ENCODE measurements around the gene NEK6. TPM values are rescaled to one million over a fixed set of nuclear protein-coding genes. Genes with fewer than 3 reads are reported as not detected.

Gene NEK6
- total RNA-seq, 1 donor from 2014 or later = 115 TPM

DNA sequence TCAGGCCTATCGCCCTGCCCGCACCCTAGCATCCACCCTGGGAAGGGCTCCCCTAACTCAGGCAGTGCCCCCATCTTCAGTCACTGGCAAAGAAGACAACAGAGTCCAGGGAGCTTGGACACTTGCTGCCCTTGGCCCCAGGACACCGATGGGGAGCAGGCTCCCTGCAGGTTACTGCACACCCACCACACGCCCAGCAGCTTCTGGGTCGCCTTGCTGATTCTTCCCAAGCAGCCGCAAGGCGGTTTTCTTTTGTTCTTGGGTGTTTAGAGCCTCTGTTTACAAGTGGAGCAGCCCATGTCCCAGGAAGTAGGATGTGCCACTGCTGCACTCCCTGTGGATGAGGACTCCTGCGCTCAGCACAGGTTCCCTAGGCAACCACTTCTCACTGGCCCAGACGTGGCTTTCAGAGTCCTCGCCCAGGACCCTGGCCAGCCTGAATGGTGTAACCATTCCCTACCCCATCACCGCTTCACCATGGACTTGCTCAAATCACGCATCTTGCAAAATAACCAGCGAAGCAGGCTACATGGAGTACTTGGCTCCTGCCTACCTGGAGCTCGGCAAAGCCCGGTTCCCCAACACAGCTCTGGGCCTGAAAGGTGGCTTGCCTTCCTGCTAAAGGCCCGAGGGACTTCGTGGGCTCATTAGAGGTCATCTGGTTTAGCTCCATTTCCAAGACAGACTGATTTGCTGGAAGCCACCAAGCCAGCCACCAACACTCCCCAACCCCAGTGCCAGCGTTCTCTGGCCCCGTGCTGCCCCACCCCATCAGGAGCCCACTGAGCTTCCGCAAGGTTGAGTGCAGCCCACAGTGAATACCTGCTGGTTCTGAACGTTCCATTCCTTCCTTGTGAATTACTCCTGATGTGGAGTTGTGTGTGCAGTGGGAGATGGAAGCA, 97.5 kb downstream of the NEK6 start:
- no peak for DNase-seq (ENCODE audit: extremely low spot score, unreplicated experiment)
- Mint-ChIP-seq H3K27me3 (ENCODE audit: unreplicated experiment) (no peaks in the 10 kb centered on the region), H3K4me1 (ENCODE audit: unreplicated experiment) (peaks cover 6% of the 10 kb centered on the region), H3K27ac (ENCODE audit: unreplicated experiment) (no peak overlapping the region), H3K4me3 (ENCODE audit: unreplicated experiment) (no peak overlapping the region), H3K36me3 (ENCODE audit: unreplicated experiment) (peaks cover 40% of the 10 kb centered on the region), H3K9me3 (ENCODE audit: unreplicated experiment) (no peaks in the 10 kb centered on the region)
- TF ChIP-seq CTCF (IDR thresholded peaks at IDR 0.05) = no peak

GRCh38 chr9:124355941-124356744, 98.4 kb downstream of the NEK6 start:
- H3K9me3 Mint-ChIP-seq (ENCODE audit: unreplicated experiment) = no peaks in the 10 kb centered on the region
- H3K27ac Mint-ChIP-seq (ENCODE audit: unreplicated experiment) = peak overlapping the region; percentile 27
- H3K4me1 Mint-ChIP-seq (ENCODE audit: unreplicated experiment) = peaks cover 6% of the 10 kb centered on the region
- no peak overlapping the region for H3K4me3 Mint-ChIP-seq (ENCODE audit: unreplicated experiment)
- H3K36me3 Mint-ChIP-seq (ENCODE audit: unreplicated experiment) = peaks cover 36% of the 10 kb centered on the region
- no peak for TF ChIP-seq CTCF (IDR thresholded peaks at IDR 0.05)
- H3K27me3 Mint-ChIP-seq (ENCODE audit: unreplicated experiment) = no peaks in the 10 kb centered on the region
- DNase-seq (ENCODE audit: extremely low spot score, unreplicated experiment) = no peak

GRCh38 chr9:124356745-124357390, 99.1 kb downstream of the NEK6 start:
- no peaks in the 10 kb centered on the region for H3K27me3 Mint-ChIP-seq (ENCODE audit: unreplicated experiment)
- H3K9me3 Mint-ChIP-seq (ENCODE audit: unreplicated experiment) = no peaks in the 10 kb centered on the region
- H3K27ac Mint-ChIP-seq (ENCODE audit: unreplicated experiment) = peak overlapping the region; percentile 12
- DNase-seq (ENCODE audit: extremely low spot score, unreplicated experiment) = no peak
- peaks cover 6% of the 10 kb centered on the region for H3K4me1 Mint-ChIP-seq (ENCODE audit: unreplicated experiment)
- no peak overlapping the region for H3K4me3 Mint-ChIP-seq (ENCODE audit: unreplicated experiment)
- peaks cover 30% of the 10 kb centered on the region for H3K36me3 Mint-ChIP-seq (ENCODE audit: unreplicated experiment)
- no peak for TF ChIP-seq CTCF (IDR thresholded peaks at IDR 0.05)

- Mint-ChIP-seq H3K36me3 (ENCODE audit: unreplicated experiment) (peaks cover 21% of the 10 kb centered on the region), H3K9me3 (ENCODE audit: unreplicated experiment) (no peaks in the 10 kb centered on the region), H3K4me3 (ENCODE audit: unreplicated experiment) (no peak overlapping the region), H3K27ac (ENCODE audit: unreplicated experiment) (peak overlapping the region; percentile 12), H3K4me1 (ENCODE audit: unreplicated experiment) (peaks cover 6% of the 10 kb centered on the region), H3K27me3 (ENCODE audit: unreplicated experiment) (no peaks in the 10 kb centered on the region)
- TF ChIP-seq CTCF (IDR thresholded peaks at IDR 0.05) = peak; percentile 29
- no peak for DNase-seq (ENCODE audit: extremely low spot score, unreplicated experiment)
These were observed 100.1 kb downstream of the NEK6 start for GRCh38 chr9:124357721-124358361.

All from osteocyte (in vitro differentiated cells).